ENCODE data around the gene AGAP1.

Gene AGAP1

DNA sequence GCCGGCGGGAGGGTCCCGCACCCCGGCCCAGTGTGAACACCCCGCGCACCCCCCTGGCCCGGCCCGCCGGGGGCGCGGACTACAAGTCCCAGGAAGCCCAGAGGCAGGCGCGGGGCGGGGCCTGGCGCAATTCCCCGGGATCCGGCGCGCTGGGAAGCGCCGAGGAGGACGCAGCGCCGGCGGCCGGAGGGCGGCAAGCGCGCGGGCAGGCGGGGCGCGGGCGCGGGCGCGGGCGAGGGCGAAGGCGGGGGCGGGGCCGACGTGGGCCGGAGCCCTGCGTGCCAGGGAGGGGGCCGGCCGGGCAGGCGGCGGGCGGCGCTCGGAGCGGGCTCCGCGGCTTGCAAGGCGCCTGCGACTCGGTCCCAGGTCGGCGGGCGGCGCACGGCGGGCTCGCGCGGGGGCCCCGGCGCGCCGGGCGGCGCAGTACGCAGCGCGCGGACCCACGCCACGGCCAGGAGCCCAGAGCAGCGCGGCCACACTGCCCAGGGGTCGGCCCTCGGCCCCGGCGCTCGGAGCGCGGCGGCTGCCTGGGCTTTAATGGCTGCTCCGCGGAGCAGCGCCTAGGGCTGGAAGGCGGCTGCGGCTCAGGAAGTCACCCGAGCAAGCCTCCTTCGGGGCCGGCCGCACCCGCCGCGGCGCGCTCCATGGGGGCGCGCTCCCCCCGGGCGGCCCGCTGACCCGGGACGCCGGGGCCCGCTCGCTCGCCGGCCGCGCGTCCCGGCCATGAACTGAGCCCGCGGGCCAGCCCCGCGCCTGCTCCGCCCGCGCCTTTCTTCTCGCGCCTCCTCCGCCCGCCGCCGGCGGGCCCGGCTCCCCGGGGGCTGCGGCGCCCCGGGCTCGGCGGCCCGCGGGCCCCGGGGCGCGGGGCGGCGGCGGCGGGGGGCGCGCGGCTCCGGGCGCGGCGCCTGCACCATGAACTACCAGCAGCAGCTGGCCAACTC is at the start of gene AGAP1:
AGAP1 (plus strand) TSS at position 269 of the 941 bp plus-strand sequence.
- DNase-seq = peak in 1 of 2 donors; percentile 19

GRCh38 chr2:235444101-235444597 is 49.7 kb upstream of the AGAP1 start:
- DNase-seq = no peak

GRCh38 chr2:235445116-235445515 is 48.7 kb upstream of the AGAP1 start:
- DNase-seq = no peak

- no peak for DNase-seq
Observed at GRCh38 chr2:235446082-235446481, 47.8 kb upstream of the AGAP1 start.

DNA sequence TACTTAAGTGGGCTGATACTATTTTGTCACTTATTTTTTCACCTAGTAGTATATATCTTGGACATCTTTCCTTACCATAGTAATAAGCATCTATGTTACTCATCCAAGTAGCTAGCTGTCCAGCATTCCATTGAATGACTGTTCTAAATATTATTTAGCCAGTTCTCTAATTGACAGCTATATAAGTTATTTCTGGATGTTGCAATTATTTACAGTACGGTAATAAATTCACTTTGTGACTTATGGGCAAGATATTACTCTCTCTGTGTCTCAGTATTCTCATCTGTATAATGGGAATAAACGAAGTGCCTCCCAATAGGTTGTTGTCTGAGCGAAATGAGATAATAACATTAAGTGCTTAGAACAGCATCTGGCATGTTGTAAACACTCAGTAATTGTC is 46.6 kb upstream of the AGAP1 start:
- no peak for DNase-seq

GRCh38 chr2:235449568-235449967 is 44.3 kb upstream of the AGAP1 start:
- DNase-seq = no peak

DNA sequence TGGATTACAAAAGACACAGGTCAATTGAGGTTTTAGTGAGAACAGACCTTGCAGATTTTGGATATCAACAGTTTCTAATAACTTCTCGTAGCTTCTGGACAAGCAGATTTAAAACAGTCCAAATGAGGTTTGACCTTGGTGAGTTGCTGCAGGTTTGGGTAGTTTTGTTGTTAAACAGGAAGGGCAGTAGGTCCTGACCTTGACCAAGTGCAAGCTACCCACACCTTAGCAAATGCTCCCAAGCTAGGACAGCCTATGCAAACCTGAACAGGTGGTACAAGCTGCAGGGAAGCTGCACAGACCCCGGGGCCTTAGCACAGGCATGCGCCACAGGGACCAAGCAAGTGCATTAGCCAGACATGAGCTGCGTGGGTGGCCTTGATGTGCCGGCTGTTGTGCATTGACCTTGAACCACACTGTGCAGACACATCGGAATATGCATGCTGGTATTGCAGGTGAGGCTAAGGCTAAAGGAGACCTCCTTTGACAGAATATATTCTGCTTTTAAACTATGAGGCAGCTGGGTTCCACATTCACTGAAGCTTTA is 40.2 kb upstream of the AGAP1 start:
- no peak for DNase-seq

DNA sequence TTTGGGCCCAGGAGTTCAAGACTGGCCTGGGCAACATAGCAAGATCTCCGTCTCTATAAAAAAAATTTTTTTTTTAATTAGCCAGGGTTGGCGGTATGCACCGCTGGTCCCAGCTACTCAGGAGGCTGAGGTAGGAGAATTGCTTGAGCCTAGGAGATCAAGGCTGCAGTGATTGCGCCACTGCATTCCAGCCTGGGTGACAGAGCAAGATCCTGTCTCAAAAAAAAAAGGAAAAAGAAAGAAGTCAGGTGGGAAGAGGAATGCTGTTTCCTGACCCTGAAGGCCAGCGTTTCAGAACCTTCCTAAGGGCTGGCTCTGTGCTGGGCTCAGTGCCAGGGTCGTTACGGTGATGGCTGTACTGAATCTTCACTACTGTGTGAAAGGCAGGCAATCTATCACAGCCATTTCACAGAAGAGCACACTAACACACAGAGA is 35.0 kb upstream of the AGAP1 start:
- no peak for DNase-seq

GRCh38 chr2:235460548-235461047 is 33.2 kb upstream of the AGAP1 start:
- no peak for DNase-seq

DNA sequence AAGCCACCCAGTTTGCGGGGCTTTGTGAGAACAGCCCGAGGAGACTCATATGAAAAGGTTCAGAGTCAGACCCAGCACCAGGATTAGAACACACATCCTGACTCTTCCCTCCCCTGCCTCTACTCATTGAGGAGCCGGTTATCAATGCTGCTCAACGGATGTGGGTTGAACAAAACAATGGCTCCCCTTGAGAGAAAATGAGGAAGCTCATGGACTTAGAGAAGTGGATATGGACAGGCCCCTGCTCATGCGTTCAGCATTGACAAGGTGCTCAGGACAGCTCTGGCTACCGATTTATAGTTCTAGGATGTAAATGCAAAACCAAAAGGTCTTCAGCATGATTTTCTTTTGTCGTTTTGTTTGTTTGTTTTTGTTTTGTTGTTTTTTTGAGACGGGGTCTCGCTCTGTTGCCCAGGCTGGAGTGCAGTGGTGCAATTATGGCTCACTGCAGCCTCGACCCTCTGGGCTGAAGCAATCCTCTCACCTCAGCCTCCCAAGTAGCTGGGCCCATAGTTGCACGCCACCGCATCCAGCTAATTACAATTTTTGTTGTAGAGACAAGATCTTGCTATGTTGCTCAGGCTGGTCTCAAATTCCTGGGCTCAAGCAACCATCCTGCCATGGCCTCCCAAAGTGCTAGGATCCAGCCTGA is 32.0 kb upstream of the AGAP1 start:
- no peak for DNase-seq

DNA sequence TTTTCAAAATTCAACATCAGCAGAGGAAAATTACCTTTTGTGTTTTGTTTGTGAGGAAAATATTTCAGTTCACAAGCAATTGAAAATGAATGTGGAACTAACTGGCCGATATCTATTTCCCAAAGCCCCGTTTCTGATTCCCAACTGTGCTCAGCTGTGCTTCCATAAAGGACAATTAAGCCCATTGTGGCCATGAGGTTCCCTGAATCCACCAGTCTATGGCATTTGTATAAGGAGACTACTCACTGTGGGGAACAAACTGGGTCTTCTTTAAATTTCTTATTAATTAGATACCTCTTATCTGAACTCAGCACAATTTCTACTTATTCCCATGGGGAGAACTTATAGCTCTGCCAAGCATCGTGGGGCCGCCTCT is 31.4 kb upstream of the AGAP1 start:
- no peak for DNase-seq

DNA sequence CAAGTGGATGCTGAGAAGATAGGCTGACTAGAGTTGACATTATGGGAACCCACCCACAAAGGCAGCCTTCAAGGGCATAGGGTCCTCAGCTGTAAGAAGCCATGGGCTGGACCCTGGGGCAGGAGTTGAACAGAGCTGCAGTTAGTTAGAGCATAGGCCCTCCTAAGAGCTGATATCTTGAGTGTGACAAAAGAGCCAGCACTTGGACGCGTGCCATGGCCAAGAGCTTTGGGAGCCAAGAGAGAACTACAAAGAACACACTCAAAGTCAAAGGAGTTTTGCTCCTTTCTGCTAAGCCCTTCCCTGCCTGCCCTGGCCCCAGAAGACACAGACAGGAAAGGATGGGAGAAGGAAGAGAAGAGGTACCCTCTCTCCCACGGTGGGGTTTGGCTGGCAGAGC is 29.9 kb upstream of the AGAP1 start:
- DNase-seq = no peak

DNA sequence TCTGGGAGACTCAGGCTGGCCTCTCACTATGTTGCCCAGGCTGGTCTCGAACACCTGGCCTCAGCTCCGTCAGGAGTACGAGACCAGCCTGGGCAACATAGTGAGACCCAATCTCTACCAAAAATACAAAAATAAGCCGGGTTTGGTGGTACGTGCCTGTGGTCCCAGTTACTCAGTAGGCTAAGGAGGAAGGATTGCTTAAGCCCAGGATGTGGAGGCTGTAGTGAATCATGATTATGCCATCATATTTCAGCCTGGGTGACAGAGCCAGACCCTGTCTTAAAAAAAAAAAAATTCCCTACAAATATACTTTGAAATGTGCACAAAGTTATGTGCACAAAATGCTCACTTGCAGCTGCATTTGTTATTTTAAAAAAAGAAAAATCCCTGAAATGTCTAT is 26.3 kb upstream of the AGAP1 start:
- DNase-seq = no peak

- DNase-seq = no peak
Observed at GRCh38 chr2:235468978-235469655, 24.7 kb upstream of the AGAP1 start.

DNA sequence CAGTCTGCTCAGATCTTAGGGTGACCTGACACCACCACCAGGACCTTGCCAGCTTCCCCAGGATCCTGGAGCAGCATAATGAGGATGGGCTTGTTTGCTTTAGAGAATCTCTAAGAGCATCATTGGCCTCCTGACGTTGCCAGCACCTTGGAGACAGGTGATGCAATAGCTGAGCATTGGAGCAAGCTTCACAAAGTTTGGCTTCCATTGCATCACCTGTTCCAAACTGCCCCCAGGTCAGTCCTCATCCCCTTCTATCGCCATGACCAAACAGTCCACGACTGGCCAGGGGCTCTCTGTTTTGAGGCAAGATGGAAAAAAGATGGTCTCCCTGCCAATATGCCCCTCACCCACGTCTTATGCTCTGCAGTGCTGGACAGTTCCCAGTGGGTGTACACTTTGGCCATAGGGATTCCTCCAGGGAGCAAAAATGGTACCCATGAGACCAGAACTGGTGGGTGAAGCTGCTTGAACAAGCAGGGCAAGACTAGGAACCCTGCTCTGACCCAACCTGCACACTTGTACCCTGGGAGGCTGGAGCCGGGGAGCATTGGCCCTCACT is 22.6 kb upstream of the AGAP1 start:
- no peak for DNase-seq

DNA sequence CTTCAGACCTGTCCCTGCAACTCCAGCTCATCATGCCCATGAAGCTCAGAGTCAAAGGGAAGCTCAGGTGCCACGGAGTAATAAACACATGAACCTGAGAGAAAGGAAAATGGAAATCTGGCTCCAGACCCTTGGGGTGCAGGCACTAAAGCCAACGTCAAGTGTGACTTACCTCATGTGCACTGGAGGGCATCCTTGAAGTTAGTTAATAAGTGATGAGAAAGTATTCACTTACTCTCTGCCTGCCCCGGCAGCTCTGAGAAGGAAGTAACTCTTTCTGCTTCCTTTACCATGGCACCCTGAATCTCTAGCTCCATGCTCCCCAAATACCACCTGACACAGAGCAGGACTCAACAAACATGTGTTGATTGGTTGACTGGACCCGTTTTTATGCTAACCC is 21.4 kb upstream of the AGAP1 start:
- DNase-seq = no peak

DNA sequence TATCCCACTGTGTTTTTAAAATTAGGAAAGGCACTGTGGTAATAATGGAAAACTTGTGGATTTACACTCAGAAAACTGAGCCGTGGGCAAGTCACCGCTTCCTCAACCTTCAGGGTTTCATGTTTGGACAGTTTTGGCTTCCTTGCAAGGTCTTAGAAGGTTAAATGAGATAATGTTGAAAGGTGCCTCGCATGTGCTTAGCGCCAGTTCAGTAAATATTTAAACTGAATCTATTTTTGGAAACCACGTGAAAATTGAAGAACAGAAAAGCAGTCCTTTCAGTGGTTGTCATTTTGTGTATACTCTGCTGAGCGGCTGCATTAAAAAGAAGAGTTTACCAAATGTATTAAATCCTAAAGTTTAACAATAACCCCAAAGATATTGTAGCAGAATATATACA is 15.2 kb upstream of the AGAP1 start:
- no peak for DNase-seq

DNA sequence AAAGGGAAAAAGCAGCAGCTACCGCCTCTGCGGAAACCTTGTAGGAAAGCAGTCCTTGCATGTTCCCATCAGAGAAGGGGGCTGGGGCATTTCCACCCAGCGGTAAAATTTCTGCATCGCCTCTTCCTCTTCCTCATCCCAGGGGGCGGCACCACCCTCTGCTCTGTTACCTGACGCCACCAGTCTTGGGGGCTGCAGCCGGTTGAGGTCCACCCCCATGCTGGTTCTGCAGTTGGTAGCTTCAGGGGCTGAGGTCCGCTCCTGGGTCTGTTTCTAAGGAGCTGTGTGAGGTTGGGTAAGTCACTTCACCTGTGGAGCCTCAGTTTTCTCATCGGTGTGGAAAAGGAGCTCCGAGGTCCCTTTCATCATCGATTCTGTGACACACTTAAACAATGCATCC is 14.2 kb upstream of the AGAP1 start:
- DNase-seq = no peak

DNA sequence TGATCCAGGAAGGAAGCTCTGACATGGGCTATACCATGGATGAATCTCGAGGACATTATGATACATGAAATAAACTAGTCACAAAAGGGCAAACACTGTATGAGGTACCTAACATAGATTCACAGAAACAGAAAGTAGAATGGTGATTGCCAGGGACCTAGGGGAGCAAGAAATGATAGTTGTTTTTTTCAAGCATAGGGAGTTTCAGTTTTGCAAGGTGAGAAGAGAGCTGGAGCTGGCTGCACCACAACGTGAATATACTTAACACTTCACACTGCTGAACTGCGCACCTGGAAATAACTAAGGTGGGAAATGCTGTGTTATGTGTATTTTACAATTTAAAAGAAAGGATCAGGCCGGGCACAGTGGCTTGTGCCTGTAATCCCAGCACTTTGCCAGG is 13.2 kb upstream of the AGAP1 start:
- DNase-seq = no peak

GRCh38 chr2:235483313-235483712 is 10.5 kb upstream of the AGAP1 start:
- no peak for DNase-seq

DNA sequence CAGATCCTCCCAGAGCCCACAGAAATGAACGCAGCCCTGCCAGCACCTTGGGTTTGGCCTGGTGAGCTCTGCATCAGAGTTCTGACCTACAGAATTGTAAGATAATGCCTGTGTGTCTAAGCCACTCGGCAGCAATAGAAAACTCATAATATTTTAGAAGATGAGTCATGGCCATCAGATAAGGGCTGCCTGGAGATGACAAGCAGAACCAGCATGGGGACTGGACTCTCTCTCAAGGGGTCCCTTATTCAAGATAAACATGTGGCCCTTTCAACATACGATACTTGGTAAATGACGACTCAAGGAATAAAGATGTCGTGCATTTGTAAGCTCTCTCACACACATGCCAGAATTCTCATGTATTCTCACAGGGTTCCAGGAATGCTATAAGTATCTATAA is 8.5 kb upstream of the AGAP1 start:
- no peak for DNase-seq

DNA sequence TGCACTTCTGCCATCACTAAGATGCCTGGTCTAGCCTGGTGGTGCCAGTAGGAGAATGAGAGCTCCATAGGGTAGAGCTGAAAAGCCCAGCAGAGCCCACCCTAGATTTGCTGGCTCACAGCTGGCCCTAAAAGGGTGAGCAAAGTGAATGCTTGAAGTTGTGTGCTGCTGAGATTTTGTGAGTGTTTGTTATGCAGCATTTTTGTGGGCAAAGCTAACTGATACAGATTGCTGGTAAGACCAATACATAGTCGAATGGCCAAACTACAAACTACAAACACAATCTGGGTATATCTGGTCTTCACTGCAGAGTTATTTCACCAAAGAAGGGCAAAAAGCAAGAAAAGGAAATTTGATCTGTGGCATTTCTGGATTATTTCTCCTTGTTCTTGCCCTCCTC is 7.1 kb upstream of the AGAP1 start:
- DNase-seq = no peak

DNA sequence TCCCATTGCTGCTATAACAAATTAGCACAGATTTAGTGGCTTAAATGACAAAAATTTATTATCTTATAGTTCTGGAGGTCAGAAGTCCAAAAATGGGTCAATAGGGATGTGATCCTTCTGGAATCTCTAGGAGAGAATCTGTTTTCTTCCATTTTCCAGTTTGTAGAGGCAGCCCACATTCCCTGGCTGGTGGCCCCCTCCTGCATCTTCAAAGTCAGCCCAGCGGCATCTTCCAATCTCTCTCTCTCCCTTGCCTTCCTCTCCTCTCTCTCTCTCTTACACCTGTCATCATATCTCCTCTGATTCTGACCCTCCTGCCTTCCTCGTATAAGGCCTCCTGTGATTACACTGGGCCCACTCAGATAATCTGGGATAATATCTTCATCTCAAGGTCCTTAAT is 3.9 kb upstream of the AGAP1 start:
- no peak for DNase-seq
